GM12878 (cell line): ENCODE results near the gene ARHGEF17. TPM values are rescaled to one million over a fixed set of nuclear protein-coding genes. Genes with fewer than 3 reads are reported as not detected.

Source experiments
- ASH2L ChIP-seq: fragments of 300-600, 200-600 bp; sonication (generic); IDR thresholded peaks from 2 replicates; pipeline ENCODE4 v1.6.1; 2017; ENCODE audit warnings: low read depth, mild to moderate bottlenecking, borderline replicate concordance
- BACH1 ChIP-seq: fragments of 450-650 bp; IDR thresholded peaks from 2 replicates; pipeline ENCODE4 v1.6.1; 2017; ENCODE audit warnings: mild to moderate bottlenecking, borderline replicate concordance
- BCL3 ChIP-seq: IDR thresholded peaks from 2 replicates; pipeline ENCODE4 v1.6.1; 2011; ENCODE audit warnings: borderline replicate concordance, low read depth, mild to moderate bottlenecking, moderate library complexity, low read length; ENCODE audit not compliant: insufficient read depth, poor library complexity, severe bottlenecking
- CEBPB ChIP-seq, 2 experiments: fragments of 150-350 bp in 1 of 2; IDR thresholded peaks; 2 replicates each; pipeline ENCODE4 v1.6.1; 2012 to 2014; ENCODE audit warnings: low read depth in 2 of 2, low read length in 2 of 2, borderline replicate concordance in 1 of 2, inconsistent platforms in 1 of 2
- CREB1 ChIP-seq: IDR thresholded peaks from 2 replicates; pipeline ENCODE4 v1.6.1; 2012; ENCODE audit warnings: low read depth, mild to moderate bottlenecking, inconsistent platforms
- CTCF ChIP-seq, 3 experiments: IDR thresholded peaks in 2 of 3; conservative IDR thresholded peaks in 1 of 3; 2 replicates each; pipeline ENCODE4 v1.5.1; 2011; ENCODE audit warnings: low read depth in 3 of 3, low read length in 3 of 3, mild to moderate bottlenecking in 3 of 3, control low read depth in 2 of 3, moderate library complexity in 2 of 3, inconsistent platforms in 1 of 3, mixed read lengths in 1 of 3; ENCODE audit not compliant: control insufficient read depth in 2 of 3, insufficient read depth in 1 of 3; ENCODE audit errors: extremely low read depth in 1 of 3
- EGR1 ChIP-seq, 2 experiments: IDR thresholded peaks; 1 replicate in 1 of 2; 2 replicates in 1 of 2; pipeline ENCODE4 v1.6.1; 2011 to 2012; ENCODE audit warnings: low read depth in 2 of 2, low read length in 2 of 2, borderline replicate concordance in 1 of 2, mild to moderate bottlenecking in 1 of 2, moderate library complexity in 1 of 2
- HDAC6 ChIP-seq: fragments of 200-600 bp; sonication (generic); IDR thresholded peaks from one replicate; pipeline ENCODE4 v1.8.0; 2017; ENCODE audit warnings: antibody characterized with exemption; ENCODE audit not compliant: unreplicated experiment
- KLF5 ChIP-seq: fragments of 450-650 bp; IDR thresholded peaks from 2 replicates; pipeline ENCODE4 v1.6.1; 2014; ENCODE audit warnings: mild to moderate bottlenecking; ENCODE audit not compliant: partially characterized antibody
- MYB ChIP-seq: fragments of 150-350 bp; IDR thresholded peaks from 2 replicates; pipeline ENCODE4 v1.6.1; 2014; ENCODE audit warnings: mild to moderate bottlenecking, low read depth, low read length, borderline replicate concordance
- RAD21 ChIP-seq: IDR thresholded peaks from 2 replicates; pipeline ENCODE4 v1.6.1; 2011; ENCODE audit warnings: mild to moderate bottlenecking, low read depth, low read length, moderate library complexity; ENCODE audit not compliant: insufficient read depth
- SPI1 ChIP-seq: IDR thresholded peaks from 2 replicates; pipeline ENCODE4 v1.6.1; 2011; ENCODE audit warnings: low read depth, mild to moderate bottlenecking, low read length, moderate library complexity, borderline replicate concordance; ENCODE audit not compliant: insufficient read depth
- STAT1 ChIP-seq: fragments of 450-650 bp; conservative IDR thresholded peaks from 2 replicates; pipeline ENCODE4 v1.6.1; 2014; ENCODE audit warnings: antibody characterized with exemption, mild to moderate bottlenecking
- SUPT20H ChIP-seq: IDR thresholded peaks from 2 replicates; pipeline ENCODE4 v1.6.1; 2011; ENCODE audit warnings: low read depth, mild to moderate bottlenecking, low read length, moderate library complexity, borderline replicate concordance; ENCODE audit not compliant: control insufficient read depth
- TCF7 ChIP-seq: IDR thresholded peaks from 2 replicates; pipeline ENCODE4 v1.6.1; 2014; ENCODE audit warnings: antibody characterized with exemption, borderline replicate concordance
- ZBED1 ChIP-seq: IDR thresholded peaks from 2 replicates; pipeline ENCODE4 v1.6.1; 2016; ENCODE audit warnings: borderline replicate concordance
- ZBTB11 ChIP-seq: fragments of 450-650 bp; formaldehyde crosslinking; IDR thresholded peaks from 2 replicates; pipeline ENCODE4 v1.5.0; 2022; ENCODE audit warnings: mild to moderate bottlenecking, missing genetic modification characterization
- ZNF274 ChIP-seq: IDR thresholded peaks from one replicate; pipeline ENCODE4 v1.8.0; 2011; ENCODE audit not compliant: insufficient read length, insufficient read depth
- polyA plus RNA-seq, 11 experiments: library from polyadenylated mRNA; depleted of rRNA in 4 of 11; unstranded in 6 of 11; stranded (reverse) in 5 of 11; fragments of >200 nt; fragmentation: Nextera tagmentation in 4 of 11; fragmentation: Illumina TruSeq in 1 of 11; extraction: Ambion mirVana in 4 of 11; extraction: Trizol in 1 of 11; gene quantifications; 1 replicate in 1 of 11; 2 replicates in 10 of 11; pipeline versions ENCODE4 v1.2.1 to v1.2.3, GENCODE V29; 2011 to 2016; ENCODE audit warnings: inconsistent platforms in 2 of 11, missing spikeins in 2 of 11, low read depth in 1 of 11
- total RNA-seq, 4 experiments: library from RNA; depleted of rRNA in 3 of 4; stranded (reverse); fragments of >200 nt in 3 of 4; fragmentation: Illumina TruSeq in 1 of 4; extraction: Trizol in 1 of 4; gene quantifications; 2 replicates each; pipeline versions ENCODE4 v1.2.1 to v1.2.3, GENCODE V29; 2013 to 2021

Gene ARHGEF17
- total and polyA plus RNA-seq, 10 of the 15 experiments (the other 5 are each of a cell fraction or from before 2014, with no cell fraction given): 0.15 to 11.0 (median 1.7) TPM

GRCh38 chr11:73325036-73325981 is 17.2 kb downstream of the ARHGEF17 start (continued):
- TF ChIP-seq CEBPB (IDR thresholded peaks at IDR 0.05; ENCODE audit: borderline replicate concordance in 1 of 2, low read depth in 2 of 2, low read length in 2 of 2) (no peak), CTCF (IDR thresholded peaks at IDR 0.05 in 2 of 3, conservative IDR thresholded peaks at IDR 0.05 in 1 of 3; ENCODE audit: control insufficient read depth in 2 of 3, extremely low read depth in 1 of 3, insufficient read depth in 1 of 3, low read depth in 3 of 3, low read length in 3 of 3) (no peak), TCF7 (no peak), MYB (no peak), EGR1 (IDR thresholded peaks at IDR 0.05; ENCODE audit: borderline replicate concordance in 1 of 2, low read depth in 2 of 2, low read length in 2 of 2) (0 out of 3 replicates have a peak, but pooled peaks of 1 of the 2 experiments have one; percentile 40), ZNF274 (no peak), SUPT20H (no peak), ZBED1 (no peak), CREB1 (no peak; the same call in 1 of the 2 replicates), ASH2L (no peak), ZBTB11 (CRISPR knock-in tag) (no peak), RAD21 (no peak), HDAC6 (no peak), BACH1 (no peak), BCL3 (no peak), SPI1 (no peak), STAT1 (no peak), KLF5 (no peak)
